IPS-18a (cell line): ENCODE measurements around the gene C1QTNF3.

Source experiments
- H3K27ac ChIP-seq: one replicate; pipeline ENCODE4 v1.5.1; 2013; ENCODE audit warnings: low read length
- H3K27me3 ChIP-seq: one replicate; pipeline ENCODE4 v1.6.1; 2013; ENCODE audit warnings: mild to moderate bottlenecking, low read length; ENCODE audit not compliant: control insufficient read depth, insufficient read depth
- H3K36me3 ChIP-seq: one replicate; pipeline ENCODE4 v1.6.1; 2013; ENCODE audit warnings: low read depth, low read length; ENCODE audit not compliant: control insufficient read depth
- H3K4me1 ChIP-seq: one replicate; pipeline ENCODE4 v1.6.1; 2013; ENCODE audit warnings: low read depth, low read length; ENCODE audit not compliant: control insufficient read depth
- H3K4me3 ChIP-seq: one replicate; pipeline ENCODE4 v1.5.1; 2013; ENCODE audit warnings: low read length
- H3K9ac ChIP-seq: one replicate; pipeline ENCODE4 v1.6.1; 2013; ENCODE audit warnings: mild to moderate bottlenecking, low read length, moderate library complexity
- H3K9me3 ChIP-seq: one replicate; pipeline ENCODE4 v1.6.1; 2013; ENCODE audit warnings: low read depth, low read length; ENCODE audit not compliant: control insufficient read depth

The C1QTNF3 gene

GRCh38 chr5:34007621-34008600, 35.1 kb downstream of the C1QTNF3 start, which contains the start of gene AMACR:
AMACR (minus strand) TSS chr5:34008050; CDS start chr5:34008019, 31 bp downstream.
- H3K4me3 ChIP-seq: peak within 1 kb of the TSS; percentile 77
- H3K4me1 ChIP-seq: peaks cover 12% of the 10 kb centered on the region
- H3K9me3 ChIP-seq: no peaks in the 10 kb centered on the region
- H3K27me3 ChIP-seq: no peaks in the 10 kb centered on the region
- H3K9ac ChIP-seq: peak within 1 kb of the TSS; percentile 80
- H3K27ac ChIP-seq: peak within 1 kb of the TSS; percentile 87
- H3K36me3 ChIP-seq: peaks cover 5% of the 10 kb centered on the region

- Histone ChIP-seq H3K27ac (peak overlapping the region; percentile 87), H3K9ac (peak overlapping the region; percentile 80), H3K36me3 (peaks cover 5% of the 10 kb centered on the region), H3K27me3 (no peaks in the 10 kb centered on the region), H3K4me3 (peak overlapping the region; percentile 77), H3K4me1 (peaks cover 12% of the 10 kb centered on the region), H3K9me3 (no peaks in the 10 kb centered on the region)
Measured at GRCh38 chr5:34007201-34007620, 35.8 kb downstream of the C1QTNF3 start.

GRCh38 chr5:34005681-34006080, 37.3 kb downstream of the C1QTNF3 start:
- no peak overlapping the region for H3K27ac ChIP-seq
- H3K9me3 ChIP-seq: no peaks in the 10 kb centered on the region
- H3K27me3 ChIP-seq: no peaks in the 10 kb centered on the region
- H3K36me3 ChIP-seq: peaks cover 5% of the 10 kb centered on the region
- peaks cover 12% of the 10 kb centered on the region for H3K4me1 ChIP-seq
- no peak overlapping the region for H3K4me3 ChIP-seq
- H3K9ac ChIP-seq: no peak overlapping the region

- H3K9me3 ChIP-seq: no peaks in the 10 kb centered on the region
- no peaks in the 10 kb centered on the region for H3K27me3 ChIP-seq
- H3K9ac ChIP-seq: no peak overlapping the region
- no peak overlapping the region for H3K27ac ChIP-seq
- H3K4me3 ChIP-seq: no peak overlapping the region
- peaks cover 12% of the 10 kb centered on the region for H3K4me1 ChIP-seq
- peaks cover 5% of the 10 kb centered on the region for H3K36me3 ChIP-seq
Measured at GRCh38 chr5:34005211-34005610, 37.8 kb downstream of the C1QTNF3 start.

GRCh38 chr5:34003941-34004340, 39.1 kb downstream of the C1QTNF3 start:
- Histone ChIP-seq H3K4me3 (no peak overlapping the region), H3K36me3 (peaks cover 5% of the 10 kb centered on the region), H3K9ac (no peak overlapping the region), H3K27ac (no peak overlapping the region), H3K27me3 (no peaks in the 10 kb centered on the region), H3K4me1 (peaks cover 10% of the 10 kb centered on the region), H3K9me3 (no peaks in the 10 kb centered on the region)

GRCh38 chr5:34002629-34003328, 40.2 kb downstream of the C1QTNF3 start:
- H3K4me1 ChIP-seq: peaks cover 5% of the 10 kb centered on the region
- H3K27me3 ChIP-seq: no peaks in the 10 kb centered on the region
- no peak overlapping the region for H3K4me3 ChIP-seq
- H3K27ac ChIP-seq: no peak overlapping the region
- H3K9ac ChIP-seq: no peak overlapping the region
- peaks cover 10% of the 10 kb centered on the region for H3K36me3 ChIP-seq
- H3K9me3 ChIP-seq: no peaks in the 10 kb centered on the region

GRCh38 chr5:34001241-34001841, 41.7 kb downstream of the C1QTNF3 start:
- H3K36me3 ChIP-seq: peaks cover 10% of the 10 kb centered on the region
- no peak overlapping the region for H3K27ac ChIP-seq
- H3K4me1 ChIP-seq: no peaks in the 10 kb centered on the region
- H3K27me3 ChIP-seq: no peaks in the 10 kb centered on the region
- no peaks in the 10 kb centered on the region for H3K9me3 ChIP-seq
- no peak overlapping the region for H3K4me3 ChIP-seq
- H3K9ac ChIP-seq: no peak overlapping the region

GRCh38 chr5:33999978-34000377, 43.0 kb downstream of the C1QTNF3 start:
- Histone ChIP-seq H3K4me1 (no peaks in the 10 kb centered on the region), H3K4me3 (no peak overlapping the region), H3K9ac (no peak overlapping the region), H3K27ac (no peak overlapping the region), H3K27me3 (no peaks in the 10 kb centered on the region), H3K9me3 (no peaks in the 10 kb centered on the region), H3K36me3 (peaks cover 10% of the 10 kb centered on the region)

GRCh38 chr5:33997331-33997983, 45.6 kb downstream of the C1QTNF3 start:
- Histone ChIP-seq H3K9ac (no peak overlapping the region), H3K36me3 (peaks cover 5% of the 10 kb centered on the region), H3K4me3 (no peak overlapping the region), H3K27me3 (no peaks in the 10 kb centered on the region), H3K27ac (no peak overlapping the region), H3K9me3 (no peaks in the 10 kb centered on the region), H3K4me1 (no peaks in the 10 kb centered on the region)

- H3K27ac ChIP-seq: no peak overlapping the region
- H3K9ac ChIP-seq: no peak overlapping the region
- no peaks in the 10 kb centered on the region for H3K4me1 ChIP-seq
- no peak overlapping the region for H3K4me3 ChIP-seq
- H3K36me3 ChIP-seq: peaks cover 5% of the 10 kb centered on the region
- no peaks in the 10 kb centered on the region for H3K9me3 ChIP-seq
- H3K27me3 ChIP-seq: no peaks in the 10 kb centered on the region
Measured at GRCh38 chr5:33995865-33996264, 47.1 kb downstream of the C1QTNF3 start.

GRCh38 chr5:33994845-33995244, 48.2 kb downstream of the C1QTNF3 start:
- Histone ChIP-seq H3K4me3 (no peak overlapping the region), H3K27ac (no peak overlapping the region), H3K36me3 (peaks cover 5% of the 10 kb centered on the region), H3K9ac (no peak overlapping the region), H3K4me1 (no peaks in the 10 kb centered on the region), H3K27me3 (no peaks in the 10 kb centered on the region), H3K9me3 (no peaks in the 10 kb centered on the region)
